ENCODE data around the gene SUPT3H. TPM values are rescaled to one million over a fixed set of nuclear protein-coding genes. Genes with fewer than 3 reads are reported as not detected.
"Not testable (repeated sequence)": the region's sequence is repeated elsewhere in the genome, so short reads cannot be mapped to it uniquely, and the experiment has no call there.

SUPT3H gene
- total and polyA plus RNA-seq, 2 experiments from 2014 or later: 12.4 to 19.4 TPM

DNA sequence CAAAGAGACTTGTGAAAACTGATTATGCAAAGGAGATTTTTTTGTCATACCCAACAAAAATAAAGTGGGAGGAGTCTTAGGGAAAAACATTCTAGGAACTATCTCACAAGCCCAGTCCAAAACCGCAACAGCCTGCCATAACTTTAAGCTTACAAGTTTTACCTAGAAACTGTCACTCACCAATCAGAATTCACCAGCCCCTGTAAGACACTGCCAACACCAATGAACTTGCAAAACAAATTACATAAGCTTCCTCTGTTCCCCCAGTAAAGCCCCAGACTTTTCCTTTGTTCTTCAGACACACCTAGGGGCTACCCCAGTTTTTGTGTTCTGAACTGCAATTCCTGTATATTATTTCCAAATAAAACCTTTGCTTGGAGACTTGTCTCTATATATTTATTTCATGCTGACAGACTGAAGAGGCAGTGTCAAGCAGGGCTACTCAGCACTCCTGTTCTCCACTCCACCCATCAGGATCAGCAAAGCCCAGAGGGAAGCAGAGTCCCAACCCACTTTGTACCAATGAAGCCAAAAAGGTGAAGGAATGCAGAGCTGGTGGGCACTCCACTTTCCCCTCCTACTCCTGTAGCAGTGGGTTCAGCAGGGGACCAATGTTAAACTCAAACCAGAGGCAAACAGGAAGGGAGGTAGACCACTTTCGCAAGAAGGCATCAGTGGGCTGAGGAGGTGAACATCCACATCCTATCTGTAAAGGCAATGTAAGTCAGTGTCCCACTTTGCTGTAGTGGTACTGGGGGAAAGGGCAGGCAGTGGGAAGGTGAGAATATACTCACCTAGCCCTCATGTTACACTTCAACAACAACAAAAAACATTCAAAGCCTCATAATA is 192.1 kb downstream of the SUPT3H start:
- H3K27me3 ChIP-seq: no peaks in the 10 kb centered on the region
- no peak for TF ChIP-seq CTCF (IDR thresholded peaks at IDR 0.05; ENCODE audit: low read depth, low read length)
- no peaks in the 10 kb centered on the region for H3K9me3 ChIP-seq (ENCODE audit: low read depth)
- H3K36me3 ChIP-seq: no peaks in the 10 kb centered on the region
- H3K27ac ChIP-seq: no peak overlapping the region
- H3K4me1 ChIP-seq (ENCODE audit: low read depth): peaks cover 8% of the 10 kb centered on the region
- H3K4me3 ChIP-seq: no peak overlapping the region
- peak; percentile 11 to 27 for DNase-seq (ENCODE audit: low read depth in 1 of 2, low spot score in 1 of 2)

DNA sequence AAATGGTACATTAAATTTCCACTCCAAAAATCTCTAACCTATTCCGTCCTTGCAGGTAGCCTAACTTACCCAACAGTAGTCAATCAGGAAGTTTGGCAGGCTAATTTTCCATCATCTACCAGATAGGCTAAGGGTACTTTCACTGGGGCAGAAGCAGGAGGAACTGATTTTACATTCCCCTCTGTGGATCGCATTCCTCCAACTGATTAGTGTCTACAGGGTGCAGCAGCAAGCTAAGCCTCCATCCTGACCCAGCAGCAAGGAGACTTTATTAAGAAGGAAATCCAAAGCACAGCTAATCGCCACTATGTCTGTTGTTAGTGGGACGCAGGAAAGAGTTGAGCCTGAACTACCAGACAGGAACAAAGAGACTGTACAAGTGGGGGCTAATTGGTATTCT is 192.8 kb downstream of the SUPT3H start:
- Histone ChIP-seq H3K27ac (no peak overlapping the region), H3K4me3 (no peak overlapping the region), H3K4me1 (ENCODE audit: low read depth) (peaks cover 8% of the 10 kb centered on the region), H3K9me3 (ENCODE audit: low read depth) (no peaks in the 10 kb centered on the region), H3K27me3 (no peaks in the 10 kb centered on the region), H3K36me3 (no peaks in the 10 kb centered on the region)
- DNase-seq (ENCODE audit: low read depth in 1 of 2, low spot score in 1 of 2): peak in 1 of 2 donors; percentile 12
- no peak for TF ChIP-seq CTCF (IDR thresholded peaks at IDR 0.05; ENCODE audit: low read depth, low read length)

DNA sequence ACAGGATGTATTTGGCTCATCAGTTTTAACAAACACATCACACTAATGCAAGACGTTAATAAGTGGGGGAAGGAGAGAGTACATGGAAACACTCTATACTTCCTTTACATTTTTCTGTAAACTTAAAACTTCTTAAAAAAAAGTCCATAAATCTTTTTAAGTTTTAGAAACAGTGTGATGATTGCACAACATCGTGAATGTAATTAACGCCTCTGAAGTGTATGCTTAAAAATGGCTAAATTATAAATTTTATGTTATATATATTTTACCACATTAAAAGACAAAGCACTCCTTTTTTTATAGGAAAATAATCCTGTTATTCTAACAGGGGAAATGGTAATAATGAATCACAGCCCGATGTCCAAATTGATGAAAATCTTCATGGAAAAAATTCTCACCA is 193.7 kb downstream of the SUPT3H start:
- H3K9me3 ChIP-seq (ENCODE audit: low read depth): no peaks in the 10 kb centered on the region
- H3K27ac ChIP-seq: no peak overlapping the region
- H3K4me3 ChIP-seq: no peak overlapping the region
- no peak for TF ChIP-seq CTCF (IDR thresholded peaks at IDR 0.05; ENCODE audit: low read depth, low read length)
- no peak for DNase-seq (ENCODE audit: low read depth in 1 of 2, low spot score in 1 of 2)
- H3K36me3 ChIP-seq: no peaks in the 10 kb centered on the region
- H3K4me1 ChIP-seq (ENCODE audit: low read depth): peaks cover 8% of the 10 kb centered on the region
- H3K27me3 ChIP-seq: no peaks in the 10 kb centered on the region

- not testable (repeated sequence) for H3K9me3 ChIP-seq (ENCODE audit: low read depth); H3K4me1 ChIP-seq (ENCODE audit: low read depth); H3K36me3 ChIP-seq; H3K27ac ChIP-seq; H3K27me3 ChIP-seq; DNase-seq (ENCODE audit: low read depth in 1 of 2, low spot score in 1 of 2); H3K4me3 ChIP-seq
Measured at GRCh38 chr6:45176373-45176772, 201.4 kb downstream of the SUPT3H start.

GRCh38 chr6:45175272-45175671 is 202.5 kb downstream of the SUPT3H start:
- H3K4me3 ChIP-seq: no peak overlapping the region
- TF ChIP-seq CTCF (IDR thresholded peaks at IDR 0.05; ENCODE audit: low read depth, low read length): no peak
- no peaks in the 10 kb centered on the region for H3K27me3 ChIP-seq
- H3K27ac ChIP-seq: no peak overlapping the region
- no peaks in the 10 kb centered on the region for H3K36me3 ChIP-seq
- H3K9me3 ChIP-seq (ENCODE audit: low read depth): no peaks in the 10 kb centered on the region
- H3K4me1 ChIP-seq (ENCODE audit: low read depth): peaks cover 8% of the 10 kb centered on the region
- no peak for DNase-seq (ENCODE audit: low read depth in 1 of 2, low spot score in 1 of 2)

- H3K4me1 ChIP-seq (ENCODE audit: low read depth): peaks cover 18% of the 10 kb centered on the region
- no peak overlapping the region for H3K4me3 ChIP-seq
- H3K27me3 ChIP-seq: no peaks in the 10 kb centered on the region
- no peak for TF ChIP-seq CTCF (IDR thresholded peaks at IDR 0.05; ENCODE audit: low read depth, low read length)
- DNase-seq (ENCODE audit: low read depth in 1 of 2, low spot score in 1 of 2): no peak
- no peaks in the 10 kb centered on the region for H3K9me3 ChIP-seq (ENCODE audit: low read depth)
- no peak overlapping the region for H3K27ac ChIP-seq
- no peaks in the 10 kb centered on the region for H3K36me3 ChIP-seq
Measured at GRCh38 chr6:45174045-45174444, 203.7 kb downstream of the SUPT3H start.
